A549 (cell line): ENCODE results near the gene CENPL. TPM values are rescaled to one million over a fixed set of nuclear protein-coding genes. Genes with fewer than 3 reads are reported as not detected.

Source experiments
- ATAC-seq, 2 experiments: fragments of 200-7000 bp in 1 of 2; fragments of >200 bp in 1 of 2; cut with Nextera tagmentation in 1 of 2; cut with Tn5 transposase in 1 of 2; 3 replicates each; pipeline versions ENCODE4 v1.8.0 to v1.9.1; 2018 to 2020; ENCODE audit warnings: mild to moderate bottlenecking in 1 of 2, moderate library complexity in 1 of 2
- CTCF ChIA-PET: fragments of 300-600 bp; sonication (Branson Sonifier 250); formaldehyde crosslinking; extraction: SDS; loops from one replicate; lab custom pipeline; 2021; ENCODE audit warnings: antibody characterized with exemption, inconsistent platforms; lab: Yijun Ruan, JAX
- POLR2A ChIA-PET: fragments of 350-600 bp; formaldehyde crosslinking; extraction: SDS; loops from one replicate; lab custom pipeline; 2021; ENCODE audit warnings: antibody characterized with exemption, inconsistent platforms; lab: Yijun Ruan, JAX
- DNase-seq, 2 experiments: peaks; one replicate each; pipeline versions ENCODE4 v3.0.0 to v3.0.0-alpha.2; 2011 to 2016; ENCODE audit warnings: low read depth in 1 of 2, low spot score in 1 of 2
- FAIRE-seq: peaks from 2 replicates; lab custom pipeline; 2011; peaks lifted over from hg19 to GRCh38; lab: Jason Lieb, UNC
- H3K27ac ChIP-seq, 2 experiments: fragments of >200 bp; sonication (Bioruptor Twin); formaldehyde crosslinking; 3 replicates each; pipeline ENCODE4 v1.5.1; 2016 to 2017
- H3K4me1 ChIP-seq: fragments of >200 bp; sonication (Bioruptor Twin); formaldehyde crosslinking; 3 replicates; pipeline ENCODE4 v1.6.1; 2016
- H3K4me2 ChIP-seq: fragments of >200 bp; sonication (Bioruptor Twin); formaldehyde crosslinking; 3 replicates; pipeline ENCODE4 v1.6.1; 2016
- H3K4me3 ChIP-seq: fragments of >200 bp; sonication (Bioruptor Twin); formaldehyde crosslinking; 3 replicates; pipeline ENCODE4 v1.5.1; 2016
- H3K9me3 ChIP-seq: fragments of >200 bp; sonication (Bioruptor Twin); formaldehyde crosslinking; 3 replicates; pipeline ENCODE4 v1.6.1; 2016
- CEBPB ChIP-seq, 2 experiments: fragments of >200 bp in 1 of 2; sonication (Bioruptor Twin) in 1 of 2; formaldehyde crosslinking in 1 of 2; IDR thresholded peaks; 2 replicates each; pipeline ENCODE4 v1.6.1; 2012 to 2016
- FOSB ChIP-seq: fragments of 250-450 bp; sonication (Bioruptor Pico); IDR thresholded peaks from 2 replicates; pipeline ENCODE4 v1.5.0; 2020; ENCODE audit warnings: mild to moderate bottlenecking, moderate library complexity
- KDM1A ChIP-seq: fragments of 200-600 bp; sonication (generic); IDR thresholded peaks from 2 replicates; pipeline ENCODE4 v1.6.1; 2016; ENCODE audit warnings: low read depth, mild to moderate bottlenecking
- MAZ ChIP-seq: fragments of 150-350 bp; IDR thresholded peaks from 2 replicates; pipeline ENCODE4 v1.6.1; 2014; ENCODE audit warnings: antibody characterized with exemption, low read depth, low read length, borderline replicate concordance
- NPAS2 ChIP-seq: fragments of 250-450 bp; sonication (Bioruptor Pico); IDR thresholded peaks from 2 replicates; pipeline ENCODE4 v1.8.0; 2022; ENCODE audit warnings: mild to moderate bottlenecking, moderate library complexity, borderline replicate concordance
- POLR2A ChIP-seq: IDR thresholded peaks from 2 replicates; pipeline ENCODE4 v1.6.1; 2012; ENCODE audit warnings: mild to moderate bottlenecking, low read length
- POLR2AphosphoS2 ChIP-seq: conservative IDR thresholded peaks from 2 replicates; pipeline ENCODE4 v1.6.1; 2012; ENCODE audit warnings: low read length, improper control_type of control experiment, inconsistent platforms
- RARB ChIP-seq: fragments of 250-450 bp; sonication (Bioruptor Pico); IDR thresholded peaks from 2 replicates; pipeline ENCODE4 v1.8.0; 2021; ENCODE audit warnings: mild to moderate bottlenecking, moderate library complexity
- TP53 ChIP-seq: fragments of 250-450 bp; sonication (Bioruptor Pico); IDR thresholded peaks from 2 replicates; pipeline ENCODE4 v1.5.0; 2021; ENCODE audit warnings: mild to moderate bottlenecking, moderate library complexity
- ZSCAN20 ChIP-seq: fragments of 250-450 bp; sonication (Bioruptor Pico); IDR thresholded peaks from 2 replicates; pipeline ENCODE4 v1.8.0; 2022; ENCODE audit warnings: mild to moderate bottlenecking, moderate library complexity
- WGBS: methylation state at CpG from one replicate; pipeline ENCODE4 v1.1.6; 2017; ENCODE audit errors: missing lambda C conversion rate; 5-methylcytosine and 5-hydroxymethylcytosine counted together
- polyA plus RNA-seq, 4 experiments: library from polyadenylated mRNA; depleted of rRNA in 3 of 4; stranded (reverse); fragments of >200 nt; fragmentation: RNase III in 1 of 4; extraction: RNeasy Plus Mini Kit Qiagen cat#74134 plus additional on column Dnase treatment in 1 of 4; gene quantifications; 2 replicates in 3 of 4; 3 replicates in 1 of 4; pipeline ENCODE4 v1.2.3, GENCODE V29; 2011 to 2017
- TF ChIP-seq, protein P1 (sequence below): fragments of 450-650 bp; IDR thresholded peaks from 2 replicates; pipeline ENCODE4 v1.6.1; 2014; ENCODE audit warnings: antibody characterized with exemption
- TF ChIP-seq, protein P2 (sequence below): fragments of >200 bp; sonication (Bioruptor Twin); formaldehyde crosslinking; IDR thresholded peaks from 3 replicates; pipeline ENCODE4 v1.6.1; 2016
- TF ChIP-seq, protein P3 (sequence below): fragments of 250-450 bp; sonication (Bioruptor Pico); IDR thresholded peaks from 2 replicates; pipeline ENCODE4 v1.5.0; 2021; ENCODE audit warnings: mild to moderate bottlenecking, moderate library complexity, borderline replicate concordance

The CENPL gene
- polyA plus RNA-seq, 2 of the 4 experiments (the other 2 are of a cell fraction) = 10.8 to 20.2 TPM

DNA sequence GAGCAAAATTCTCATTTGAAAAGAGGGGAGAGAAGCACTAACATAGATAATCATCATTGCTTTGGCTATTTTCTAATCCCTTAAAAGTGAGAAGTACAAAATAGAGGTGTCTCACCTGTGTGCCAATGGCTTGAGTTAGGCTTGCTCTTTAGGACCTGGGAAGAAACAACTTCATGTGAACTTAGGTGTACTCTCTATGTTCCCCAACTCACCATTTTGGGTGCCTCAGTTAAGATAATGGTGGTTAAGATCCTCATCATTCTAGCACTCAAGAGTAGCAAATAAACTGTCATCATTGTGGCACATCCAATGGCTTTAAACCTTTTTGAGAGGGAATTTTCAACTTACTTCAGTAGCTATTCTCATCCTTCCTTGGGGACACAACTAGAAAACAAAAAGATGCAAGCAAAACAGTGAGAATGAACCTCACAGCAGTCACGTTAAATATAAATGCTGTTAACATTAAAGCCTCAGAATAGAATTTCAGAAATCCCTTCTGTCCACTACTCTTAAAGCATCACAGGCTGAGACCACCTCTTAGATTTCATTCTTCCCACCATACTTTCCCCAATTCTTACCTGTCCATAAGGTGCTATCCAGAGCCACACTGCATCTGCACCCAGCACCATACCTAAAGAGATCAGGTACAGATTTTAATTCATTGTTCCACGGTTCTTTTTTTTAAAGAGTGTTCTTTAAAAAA lies 41.9 kb upstream of the CENPL start:
- Histone ChIP-seq H3K9me3 (no peaks in the 10 kb centered on the region), H3K27ac (peak overlapping the region; percentile 96 to 97), H3K4me3 (peak overlapping the region; percentile 97), H3K4me2 (peak overlapping the region; percentile 78), H3K4me1 (peaks cover 30% of the 10 kb centered on the region)
- WGBS = 0% methylated on average over 2 of the region's 2 CpGs
- DNase-seq (no peak), FAIRE-seq (no peak), ATAC-seq (no peak)
- ChIA-PET CTCF (interaction anchor here (1.1 kb wide), 3 partner anchors 351 to 447 kb away, joined by 3 to 4 read pairs (median 3); no protein-coding TSS in a partner anchor), POLR2A (interaction anchor here (0.6 to 0.8 kb wide), 2 partner anchors 11 to 42 kb away, joined by 3 read pairs; partner anchors contain the start of gene DARS2)
- TF ChIP-seq RARB (CRISPR knock-in tag) = 0 out of 2 replicates have a peak, but pooled peaks have one; percentile 18
- TF ChIP-seq, protein P1, sequence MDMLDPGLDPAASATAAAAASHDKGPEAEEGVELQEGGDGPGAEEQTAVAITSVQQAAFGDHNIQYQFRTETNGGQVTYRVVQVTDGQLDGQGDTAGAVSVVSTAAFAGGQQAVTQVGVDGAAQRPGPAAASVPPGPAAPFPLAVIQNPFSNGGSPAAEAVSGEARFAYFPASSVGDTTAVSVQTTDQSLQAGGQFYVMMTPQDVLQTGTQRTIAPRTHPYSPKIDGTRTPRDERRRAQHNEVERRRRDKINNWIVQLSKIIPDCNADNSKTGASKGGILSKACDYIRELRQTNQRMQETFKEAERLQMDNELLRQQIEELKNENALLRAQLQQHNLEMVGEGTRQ = no peak

DNA sequence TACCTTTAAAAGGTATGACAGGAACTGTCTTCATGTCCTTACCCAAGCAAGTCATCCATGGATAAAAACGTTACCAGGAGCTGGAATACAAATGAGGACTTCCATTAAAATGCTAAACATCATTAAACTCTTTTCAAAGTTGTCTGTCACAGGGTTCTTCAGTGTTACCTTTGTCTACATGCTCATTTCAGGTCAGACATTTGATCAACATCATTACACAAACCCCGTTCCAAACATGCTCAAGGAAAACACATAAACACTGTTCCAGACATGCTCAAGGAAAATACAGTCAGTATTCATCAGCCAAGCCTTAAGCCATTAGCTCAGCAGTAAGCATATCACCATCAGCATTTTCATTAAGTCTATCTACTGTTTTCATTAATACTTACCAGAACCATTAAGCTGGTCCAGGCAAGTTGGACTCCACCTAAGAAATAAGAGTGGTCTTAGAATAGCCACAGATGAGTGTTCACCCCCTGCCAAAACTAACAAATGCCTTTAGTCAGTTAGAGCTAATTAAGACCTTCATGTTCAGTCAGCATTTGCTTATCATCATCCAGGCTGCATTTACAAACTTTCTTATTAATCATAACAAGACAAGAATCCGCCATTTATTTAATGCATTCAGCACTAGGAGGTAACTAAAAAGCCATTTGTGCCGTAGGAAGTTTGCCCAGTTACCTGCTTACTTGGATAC lies 40.9 kb upstream of the CENPL start:
- FAIRE-seq = no peak
- no peak for DNase-seq
- H3K4me1 ChIP-seq = peaks cover 30% of the 10 kb centered on the region
- no peak for ATAC-seq
- peak overlapping the region; percentile 78 for H3K4me2 ChIP-seq
- 5% methylated on average over 4 of the region's 4 CpGs for WGBS
- CTCF ChIA-PET = interaction anchor here (1.1 to 1.3 kb wide), 4 partner anchors 15 to 370 kb away, joined by 3 to 6 read pairs (median 4); no protein-coding TSS in a partner anchor
- H3K4me3 ChIP-seq = peak overlapping the region; percentile 97
- POLR2A ChIA-PET = interaction anchor here (0.8 to 1.1 kb wide), 3 partner anchors 41 to 157 kb away, joined by 3 read pairs; partner anchors contain the start of genes DARS2 and RC3H1
- H3K27ac ChIP-seq = peak overlapping the region; percentile 96 to 97; a peak in 5 of 6 replicates
- no peaks in the 10 kb centered on the region for H3K9me3 ChIP-seq
- TF ChIP-seq NPAS2 = no peak
- TF ChIP-seq, protein P1 = no peak
- no peak for TF ChIP-seq MAZ
- TF ChIP-seq, protein P2, sequence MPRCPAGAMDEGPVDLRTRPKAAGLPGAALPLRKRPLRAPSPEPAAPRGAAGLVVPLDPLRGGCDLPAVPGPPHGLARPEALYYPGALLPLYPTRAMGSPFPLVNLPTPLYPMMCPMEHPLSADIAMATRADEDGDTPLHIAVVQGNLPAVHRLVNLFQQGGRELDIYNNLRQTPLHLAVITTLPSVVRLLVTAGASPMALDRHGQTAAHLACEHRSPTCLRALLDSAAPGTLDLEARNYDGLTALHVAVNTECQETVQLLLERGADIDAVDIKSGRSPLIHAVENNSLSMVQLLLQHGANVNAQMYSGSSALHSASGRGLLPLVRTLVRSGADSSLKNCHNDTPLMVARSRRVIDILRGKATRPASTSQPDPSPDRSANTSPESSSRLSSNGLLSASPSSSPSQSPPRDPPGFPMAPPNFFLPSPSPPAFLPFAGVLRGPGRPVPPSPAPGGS = no peak
- no peak for TF ChIP-seq ZSCAN20 (CRISPR knock-in tag)
- no peak for TF ChIP-seq CEBPB (IDR thresholded peaks at IDR 0.05)
- TF ChIP-seq, protein P3, sequence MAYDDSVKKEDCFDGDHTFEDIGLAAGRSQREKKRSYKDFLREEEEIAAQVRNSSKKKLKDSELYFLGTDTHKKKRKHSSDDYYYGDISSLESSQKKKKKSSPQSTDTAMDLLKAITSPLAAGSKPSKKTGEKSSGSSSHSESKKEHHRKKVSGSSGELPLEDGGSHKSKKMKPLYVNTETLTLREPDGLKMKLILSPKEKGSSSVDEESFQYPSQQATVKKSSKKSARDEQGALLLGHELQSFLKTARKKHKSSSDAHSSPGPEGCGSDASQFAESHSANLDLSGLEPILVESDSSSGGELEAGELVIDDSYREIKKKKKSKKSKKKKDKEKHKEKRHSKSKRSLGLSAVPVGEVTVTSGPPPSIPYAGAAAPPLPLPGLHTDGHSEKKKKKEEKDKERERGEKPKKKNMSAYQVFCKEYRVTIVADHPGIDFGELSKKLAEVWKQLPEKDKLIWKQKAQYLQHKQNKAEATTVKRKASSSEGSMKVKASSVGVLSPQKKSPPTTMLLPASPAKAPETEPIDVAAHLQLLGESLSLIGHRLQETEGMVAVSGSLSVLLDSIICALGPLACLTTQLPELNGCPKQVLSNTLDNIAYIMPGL (CRISPR knock-in tag) = 0 out of 2 replicates have a peak, but pooled peaks have one; percentile 37
- TF ChIP-seq TP53 (CRISPR knock-in tag) = no peak
- no peak for TF ChIP-seq KDM1A
- TF ChIP-seq POLR2A = no peak
- no peak for TF ChIP-seq POLR2AphosphoS2
- peak; percentile 12; the same call in 1 of the 2 replicates for TF ChIP-seq FOSB (CRISPR knock-in tag)
